ENCODE results near the gene DYNLT3.
A peak's percentile ranks its signal among the peaks of the same experiment; 100 is the strongest.

Gene DYNLT3

GRCh38 chrX:37875675-37876074 is 28.3 kb upstream of the DYNLT3 start:
- Histone ChIP-seq H3K27me3 (ENCODE audit: insufficient read depth, poor library complexity, severe bottlenecking) (no peaks in the 10 kb centered on the region), H3K27ac (ENCODE audit: poor library complexity, severe bottlenecking) (no peak overlapping the region), H3K4me1 (ENCODE audit: insufficient read depth, poor library complexity, severe bottlenecking) (no peaks in the 10 kb centered on the region), H3K9me3 (ENCODE audit: severe bottlenecking) (no peaks in the 10 kb centered on the region), H3K36me3 (ENCODE audit: low read depth) (no peaks in the 10 kb centered on the region), H3K4me3 (ENCODE audit: severe bottlenecking) (no peak overlapping the region)
- TF ChIP-seq CTCF (IDR thresholded peaks at IDR 0.05; ENCODE audit: poor library complexity, severe bottlenecking) = no peak
- ATAC-seq (ENCODE audit: low read depth) (no peak), DNase-seq (ENCODE audit: low spot score) (no peak)

GRCh38 chrX:37873220-37873619 is 25.8 kb upstream of the DYNLT3 start:
- no peak for TF ChIP-seq CTCF (IDR thresholded peaks at IDR 0.05; ENCODE audit: poor library complexity, severe bottlenecking)
- H3K27me3 ChIP-seq (ENCODE audit: insufficient read depth, poor library complexity, severe bottlenecking) = no peaks in the 10 kb centered on the region
- ATAC-seq (ENCODE audit: low read depth) (no peak), DNase-seq (ENCODE audit: low spot score) (no peak)
- H3K36me3 ChIP-seq (ENCODE audit: low read depth) = no peaks in the 10 kb centered on the region
- no peaks in the 10 kb centered on the region for H3K9me3 ChIP-seq (ENCODE audit: severe bottlenecking)
- H3K27ac ChIP-seq (ENCODE audit: poor library complexity, severe bottlenecking) = no peak overlapping the region
- H3K4me1 ChIP-seq (ENCODE audit: insufficient read depth, poor library complexity, severe bottlenecking) = no peaks in the 10 kb centered on the region
- no peak overlapping the region for H3K4me3 ChIP-seq (ENCODE audit: severe bottlenecking)

- TF ChIP-seq CTCF (IDR thresholded peaks at IDR 0.05; ENCODE audit: poor library complexity, severe bottlenecking) = no peak
- no peaks in the 10 kb centered on the region for H3K9me3 ChIP-seq (ENCODE audit: severe bottlenecking)
- H3K4me3 ChIP-seq (ENCODE audit: severe bottlenecking) = no peak overlapping the region
- peak; percentile 44; the same call in 2 of the 3 replicates for ATAC-seq (ENCODE audit: low read depth)
- peak overlapping the region; percentile 20 for H3K27ac ChIP-seq (ENCODE audit: poor library complexity, severe bottlenecking)
- H3K4me1 ChIP-seq (ENCODE audit: insufficient read depth, poor library complexity, severe bottlenecking) = no peaks in the 10 kb centered on the region
- H3K36me3 ChIP-seq (ENCODE audit: low read depth) = no peaks in the 10 kb centered on the region
- no peaks in the 10 kb centered on the region for H3K27me3 ChIP-seq (ENCODE audit: insufficient read depth, poor library complexity, severe bottlenecking)
- no peak for DNase-seq (ENCODE audit: low spot score)
These were observed 24.9 kb upstream of the DYNLT3 start for GRCh38 chrX:37872303-37872655.

GRCh38 chrX:37871626-37872302 is 24.4 kb upstream of the DYNLT3 start:
- DNase-seq (ENCODE audit: low spot score) (peak; percentile 76), ATAC-seq (ENCODE audit: low read depth) (peak; percentile 100)
- no peak for TF ChIP-seq CTCF (IDR thresholded peaks at IDR 0.05; ENCODE audit: poor library complexity, severe bottlenecking)
- Histone ChIP-seq H3K27me3 (ENCODE audit: insufficient read depth, poor library complexity, severe bottlenecking) (no peaks in the 10 kb centered on the region), H3K9me3 (ENCODE audit: severe bottlenecking) (no peaks in the 10 kb centered on the region), H3K4me3 (ENCODE audit: severe bottlenecking) (no peak overlapping the region), H3K36me3 (ENCODE audit: low read depth) (no peaks in the 10 kb centered on the region), H3K4me1 (ENCODE audit: insufficient read depth, poor library complexity, severe bottlenecking) (no peaks in the 10 kb centered on the region), H3K27ac (ENCODE audit: poor library complexity, severe bottlenecking) (peak overlapping the region; percentile 20)

GRCh38 chrX:37867536-37868153 is 20.3 kb upstream of the DYNLT3 start:
- Histone ChIP-seq H3K4me1 (ENCODE audit: insufficient read depth, poor library complexity, severe bottlenecking) (no peaks in the 10 kb centered on the region), H3K27me3 (ENCODE audit: insufficient read depth, poor library complexity, severe bottlenecking) (no peaks in the 10 kb centered on the region), H3K4me3 (ENCODE audit: severe bottlenecking) (no peak overlapping the region), H3K9me3 (ENCODE audit: severe bottlenecking) (no peaks in the 10 kb centered on the region), H3K36me3 (ENCODE audit: low read depth) (no peaks in the 10 kb centered on the region), H3K27ac (ENCODE audit: poor library complexity, severe bottlenecking) (no peak overlapping the region)
- TF ChIP-seq CTCF (IDR thresholded peaks at IDR 0.05; ENCODE audit: poor library complexity, severe bottlenecking) = no peak
- DNase-seq (ENCODE audit: low spot score) (no peak), ATAC-seq (ENCODE audit: low read depth) (no peak)

Measured in RWPE2 (cell line).